H9 (cell line): ENCODE results near the gene CINP. TPM values are rescaled to one million over a fixed set of nuclear protein-coding genes. Genes with fewer than 3 reads are reported as not detected.

Experiments used
- DNase-seq: peaks from one replicate; pipeline ENCODE4 v3.0.0-alpha.2; 2017
- H2AFZ ChIP-seq: one replicate; pipeline ENCODE4 v1.6.1; 2013; ENCODE audit warnings: mild to moderate bottlenecking, low read length, control low read depth, moderate library complexity
- H2AK5ac ChIP-seq: 2 replicates; pipeline ENCODE4 v1.6.1; 2013; ENCODE audit warnings: low read length, control low read depth, mixed read lengths; ENCODE audit not compliant: insufficient read length
- H2BK120ac ChIP-seq: one replicate; pipeline ENCODE4 v1.6.1; 2013; ENCODE audit warnings: low read depth, mild to moderate bottlenecking, low read length, control low read depth, inconsistent platforms; ENCODE audit not compliant: poor library complexity, severe bottlenecking
- H2BK12ac ChIP-seq: 2 replicates; pipeline ENCODE4 v1.6.1; 2013; ENCODE audit warnings: low read length, control low read depth, mixed read lengths, low read depth; ENCODE audit not compliant: insufficient read length
- H2BK15ac ChIP-seq: 2 replicates; pipeline ENCODE4 v1.6.1; 2013; ENCODE audit warnings: low read depth, low read length, control low read depth
- H2BK20ac ChIP-seq: one replicate; pipeline ENCODE4 v1.6.1; 2013; ENCODE audit warnings: low read depth, mild to moderate bottlenecking, low read length, control low read depth, inconsistent platforms; ENCODE audit not compliant: poor library complexity, severe bottlenecking
- H2BK5ac ChIP-seq: 2 replicates; pipeline ENCODE4 v1.6.1; 2013; ENCODE audit warnings: low read length, control low read depth, mixed read lengths; ENCODE audit not compliant: insufficient read length
- H3K14ac ChIP-seq: 2 replicates; pipeline ENCODE4 v1.6.1; 2013; ENCODE audit warnings: low read length, control low read depth; ENCODE audit not compliant: insufficient read depth
- H3K18ac ChIP-seq: 2 replicates; pipeline ENCODE4 v1.6.1; 2013; ENCODE audit warnings: low read depth, mild to moderate bottlenecking, mixed read lengths, low read length, control low read depth; ENCODE audit not compliant: insufficient read length
- H3K23ac ChIP-seq: 2 replicates; pipeline ENCODE4 v1.6.1; 2013; ENCODE audit warnings: low read length, control low read depth, mixed read lengths, low read depth; ENCODE audit not compliant: insufficient read length
- H3K23me2 ChIP-seq: 2 replicates; pipeline ENCODE4 v1.6.1; 2013; ENCODE audit warnings: low read depth, mild to moderate bottlenecking, mixed read lengths, low read length, control low read depth; ENCODE audit not compliant: insufficient read length, poor library complexity, severe bottlenecking
- H3K27ac ChIP-seq: 2 replicates; pipeline ENCODE4 v1.5.1; 2013; ENCODE audit warnings: low read length, control low read depth, mixed read lengths, low read depth; ENCODE audit not compliant: insufficient read length
- H3K27me3 ChIP-seq: 2 replicates; pipeline ENCODE4 v1.6.1; 2013; ENCODE audit warnings: low read length, control low read depth, inconsistent platforms; ENCODE audit not compliant: insufficient read depth
- H3K4ac ChIP-seq: 2 replicates; pipeline ENCODE4 v1.6.1; 2013; ENCODE audit warnings: low read depth, mild to moderate bottlenecking, control low read depth, inconsistent platforms, low read length, moderate library complexity
- H3K4me1 ChIP-seq: 2 replicates; pipeline ENCODE4 v1.6.1; 2013; ENCODE audit warnings: low read length, control low read depth, inconsistent platforms; ENCODE audit not compliant: insufficient read depth
- H3K4me2 ChIP-seq: 2 replicates; pipeline ENCODE4 v1.6.1; 2013; ENCODE audit warnings: low read length, control low read depth, mixed read lengths; ENCODE audit not compliant: insufficient read length, insufficient read depth
- H3K56ac ChIP-seq: 2 replicates; pipeline ENCODE4 v1.6.1; 2013; ENCODE audit warnings: low read depth, mild to moderate bottlenecking, mixed read lengths, low read length, control low read depth; ENCODE audit not compliant: insufficient read length
- H3K79me1 ChIP-seq: 2 replicates; pipeline ENCODE4 v1.6.1; 2013; ENCODE audit warnings: low read depth, mild to moderate bottlenecking, moderate library complexity, low read length, control low read depth, inconsistent platforms; ENCODE audit not compliant: insufficient read depth, poor library complexity, severe bottlenecking
- H3K79me2 ChIP-seq: 2 replicates; pipeline ENCODE4 v1.6.1; 2013; ENCODE audit warnings: low read length, control low read depth, inconsistent platforms; ENCODE audit not compliant: insufficient read depth
- H3K9ac ChIP-seq: 2 replicates; pipeline ENCODE4 v1.6.1; 2013; ENCODE audit warnings: low read length, control low read depth, mixed read lengths; ENCODE audit not compliant: insufficient read length; ENCODE audit errors: extremely low read depth
- H3K9me3 ChIP-seq: one replicate; pipeline ENCODE4 v1.6.1; 2013; ENCODE audit warnings: low read depth, low read length, inconsistent platforms; ENCODE audit not compliant: control insufficient read depth
- H3T11ph ChIP-seq: one replicate; pipeline ENCODE4 v1.6.1; 2013; ENCODE audit warnings: mild to moderate bottlenecking, low read length, control low read depth, inconsistent platforms
- H4K20me1 ChIP-seq: one replicate; pipeline ENCODE4 v1.6.1; 2013; ENCODE audit not compliant: control insufficient read depth, insufficient read length, insufficient read depth
- H4K5ac ChIP-seq: 2 replicates; pipeline ENCODE4 v1.6.1; 2013; ENCODE audit warnings: low read depth, mild to moderate bottlenecking, mixed read lengths, low read length, control low read depth; ENCODE audit not compliant: insufficient read length
- H4K8ac ChIP-seq: replicated peaks from 2 replicates; pipeline ENCODE4 v1.6.1; 2013; ENCODE audit warnings: low read length, control low read depth, mixed read lengths, low read depth; ENCODE audit not compliant: insufficient read length
- H4K91ac ChIP-seq: 2 replicates; pipeline ENCODE4 v1.6.1; 2013; ENCODE audit warnings: low read depth, mild to moderate bottlenecking, moderate library complexity, mixed read lengths, low read length, control low read depth; ENCODE audit not compliant: insufficient read length
- H3K27ac Mint-ChIP-seq, 3 experiments: 2 replicates in 2 of 3; 3 replicates in 1 of 3; pipeline ENCODE4 v1.8.0; 2020 to 2021; ENCODE audit warnings: mixed read lengths in 3 of 3, mild to moderate bottlenecking in 1 of 3, moderate library complexity in 1 of 3
- H3K27me3 Mint-ChIP-seq: 2 replicates; pipeline ENCODE4 v1.8.0; 2021; ENCODE audit warnings: low read depth, mild to moderate bottlenecking, moderate library complexity, mixed read lengths
- H3K36me3 Mint-ChIP-seq, 3 experiments: 2 replicates in 2 of 3; 3 replicates in 1 of 3; pipeline ENCODE4 v1.8.0; 2020 to 2021; ENCODE audit warnings: low read depth in 3 of 3, mixed read lengths in 3 of 3; ENCODE audit not compliant: insufficient read depth in 1 of 3
- H3K4me1 Mint-ChIP-seq, 2 experiments: 2 replicates each; pipeline ENCODE4 v1.8.0; 2020; ENCODE audit warnings: mixed read lengths in 2 of 2
- H3K4me3 Mint-ChIP-seq, 2 experiments: 2 replicates in 1 of 2; 3 replicates in 1 of 2; pipeline ENCODE4 v1.8.0; 2020 to 2021; ENCODE audit warnings: mild to moderate bottlenecking in 2 of 2, mixed read lengths in 2 of 2, moderate library complexity in 1 of 2
- H3K9me3 Mint-ChIP-seq, 2 experiments: 2 replicates in 1 of 2; 3 replicates in 1 of 2; pipeline ENCODE4 v1.8.0; 2020; ENCODE audit warnings: mild to moderate bottlenecking in 2 of 2, mixed read lengths in 2 of 2, moderate library complexity in 1 of 2
- WGBS: extraction: QIAGEN DNeasy Blood & Tissue Kit; methylation state at CpG from one replicate; pipeline ENCODE4 v1.1.7; 2013; ENCODE audit warnings: missing lambda C conversion rate, low lambda C conversion rate, mixed read lengths; ENCODE audit not compliant: insufficient read length; ENCODE audit errors: extremely low coverage; 5-methylcytosine and 5-hydroxymethylcytosine counted together
- total RNA-seq: library from RNA; stranded (reverse); gene quantifications from 2 replicates; pipeline ENCODE4 v1.2.1, GENCODE V29; 2021
- TF ChIP-seq, protein P1 (sequence below): fragments of 200-600 bp; sonication (generic); conservative IDR thresholded peaks from 3 replicates; pipeline ENCODE4 v1.8.0; 2021; ENCODE audit warnings: antibody characterized with exemption, mild to moderate bottlenecking

The CINP gene
- total RNA-seq, 1 experiment from 2014 or later, result 39.5 TPM

DNA sequence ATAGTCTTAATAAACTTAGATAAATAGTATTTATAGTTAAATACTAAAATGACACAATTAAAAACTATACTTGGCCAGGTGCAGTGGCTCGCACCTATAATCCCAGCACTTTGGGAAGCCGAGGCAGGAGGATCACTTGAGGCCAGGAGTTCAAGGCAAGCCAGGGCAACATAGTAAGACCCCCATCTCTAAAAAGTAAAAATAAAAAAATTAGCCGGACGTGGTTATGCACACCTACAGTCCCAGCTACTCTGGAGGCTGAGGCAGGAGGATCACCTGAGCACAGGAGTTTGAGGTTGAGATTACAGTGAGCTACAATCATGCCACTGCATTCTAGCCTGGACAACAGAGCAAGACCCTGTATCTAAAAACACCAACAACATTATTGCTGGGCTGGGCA, 16.0 kb downstream of the CINP start:
- Histone ChIP-seq H3K18ac (no peak overlapping the region), H3K56ac (no peak overlapping the region), H4K20me1 (no peaks in the 10 kb centered on the region), H3K27me3 (no peaks in the 10 kb centered on the region), H2BK5ac (no peak overlapping the region), H3K79me1 (no peaks in the 10 kb centered on the region), H2AK5ac (no peak overlapping the region), H3K9me3 (no peaks in the 10 kb centered on the region), H2BK120ac (no peak overlapping the region), H3T11ph (no peak overlapping the region), H4K8ac (no peak overlapping the region), H2BK12ac (no peak overlapping the region), H4K91ac (no peak overlapping the region), H3K4ac (no peak overlapping the region), H2AFZ (no peak overlapping the region), H2BK15ac (no peak overlapping the region), H3K4me2 (no peak overlapping the region), H4K5ac (no peak overlapping the region), H3K23ac (no peak overlapping the region), H3K14ac (no peak overlapping the region), H3K9ac (no peak overlapping the region), H3K23me2 (no peaks in the 10 kb centered on the region), H3K79me2 (no peaks in the 10 kb centered on the region), H3K4me1 (no peaks in the 10 kb centered on the region), H2BK20ac (no peak overlapping the region), H3K27ac (no peak overlapping the region)
- Mint-ChIP-seq H3K4me1 (no peaks in the 10 kb centered on the region), H3K4me3 (no peak overlapping the region), H3K36me3 (peaks cover 15 to 62% (median 35%) of the 10 kb centered on the region in 3 experiments; a peak in 6 of 7 replicates), H3K9me3 (no peaks in the 10 kb centered on the region), H3K27me3 (no peaks in the 10 kb centered on the region), H3K27ac (no peak overlapping the region; a peak in 1 of 7 replicates)
- DNase-seq, result no peak
- WGBS, result no CpG with 5 or more reads among the region's 4 CpGs
- TF ChIP-seq, protein P1, sequence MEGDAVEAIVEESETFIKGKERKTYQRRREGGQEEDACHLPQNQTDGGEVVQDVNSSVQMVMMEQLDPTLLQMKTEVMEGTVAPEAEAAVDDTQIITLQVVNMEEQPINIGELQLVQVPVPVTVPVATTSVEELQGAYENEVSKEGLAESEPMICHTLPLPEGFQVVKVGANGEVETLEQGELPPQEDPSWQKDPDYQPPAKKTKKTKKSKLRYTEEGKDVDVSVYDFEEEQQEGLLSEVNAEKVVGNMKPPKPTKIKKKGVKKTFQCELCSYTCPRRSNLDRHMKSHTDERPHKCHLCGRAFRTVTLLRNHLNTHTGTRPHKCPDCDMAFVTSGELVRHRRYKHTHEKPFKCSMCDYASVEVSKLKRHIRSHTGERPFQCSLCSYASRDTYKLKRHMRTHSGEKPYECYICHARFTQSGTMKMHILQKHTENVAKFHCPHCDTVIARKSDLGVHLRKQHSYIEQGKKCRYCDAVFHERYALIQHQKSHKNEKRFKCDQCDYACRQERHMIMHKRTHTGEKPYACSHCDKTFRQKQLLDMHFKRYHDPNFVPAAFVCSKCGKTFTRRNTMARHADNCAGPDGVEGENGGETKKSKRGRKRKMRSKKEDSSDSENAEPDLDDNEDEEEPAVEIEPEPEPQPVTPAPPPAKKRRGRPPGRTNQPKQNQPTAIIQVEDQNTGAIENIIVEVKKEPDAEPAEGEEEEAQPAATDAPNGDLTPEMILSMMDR, result no peak
